Rectal smooth muscle tissue (tissue), 1 donor: Measurements from ENCODE around the gene N4BP2L2.

Source experiments
- H3K27ac ChIP-seq: one replicate; pipeline ENCODE4 v1.7.0; 2013; ENCODE audit warnings: low read depth, low read length, inconsistent platforms
- H3K27me3 ChIP-seq: one replicate; pipeline ENCODE4 v1.7.0; 2013; ENCODE audit warnings: low read length; ENCODE audit not compliant: control insufficient read depth, insufficient read depth
- H3K36me3 ChIP-seq: one replicate; pipeline ENCODE4 v1.7.0; 2013; ENCODE audit warnings: low read length; ENCODE audit not compliant: control insufficient read depth, insufficient read depth
- H3K4me1 ChIP-seq: one replicate; pipeline ENCODE4 v1.7.0; 2013; ENCODE audit warnings: low read length; ENCODE audit not compliant: control insufficient read depth, insufficient read depth
- H3K4me3 ChIP-seq: one replicate; pipeline ENCODE4 v1.7.0; 2013; ENCODE audit warnings: low read length
- H3K9ac ChIP-seq: one replicate; pipeline ENCODE4 v1.7.0; 2013; ENCODE audit warnings: low read length

The N4BP2L2 gene

DNA sequence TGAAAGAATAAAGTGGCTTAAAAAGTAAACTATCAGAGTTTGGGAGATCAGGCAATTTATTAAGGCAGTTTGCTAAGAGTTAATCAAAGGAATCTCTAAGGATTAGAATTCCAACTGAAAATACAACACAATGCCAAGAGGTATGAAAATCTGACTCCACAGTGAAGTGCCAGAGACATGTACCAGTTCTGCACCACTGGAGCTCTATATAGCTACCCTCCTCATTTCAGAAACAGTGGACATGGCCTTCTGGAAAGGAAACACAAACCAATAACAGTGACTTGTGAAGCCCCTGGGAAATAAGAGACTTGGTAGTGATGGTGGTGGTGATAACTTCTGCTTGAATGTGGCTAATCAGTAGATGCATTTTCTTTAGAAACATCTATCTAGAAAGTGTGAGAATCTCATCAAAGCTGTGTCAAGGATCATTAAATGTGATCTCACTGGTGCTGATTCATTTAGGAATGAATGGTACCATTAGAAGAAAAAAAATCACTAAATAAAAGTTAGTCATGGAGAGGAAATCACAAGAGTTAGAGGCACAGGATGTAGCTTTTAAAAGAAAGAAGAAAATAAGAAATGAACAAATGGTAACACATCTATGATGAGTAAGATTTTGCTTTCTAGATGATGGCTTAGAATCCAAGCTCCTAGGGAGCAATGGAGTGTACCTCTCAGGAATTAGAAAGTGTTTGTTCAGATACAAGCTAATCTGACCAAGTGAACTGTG is 90.5 kb downstream of the N4BP2L2 start:
- no peak overlapping the region for H3K4me3 ChIP-seq
- H3K27ac ChIP-seq, result no peak overlapping the region
- H3K36me3 ChIP-seq, result no peaks in the 10 kb centered on the region

DNA sequence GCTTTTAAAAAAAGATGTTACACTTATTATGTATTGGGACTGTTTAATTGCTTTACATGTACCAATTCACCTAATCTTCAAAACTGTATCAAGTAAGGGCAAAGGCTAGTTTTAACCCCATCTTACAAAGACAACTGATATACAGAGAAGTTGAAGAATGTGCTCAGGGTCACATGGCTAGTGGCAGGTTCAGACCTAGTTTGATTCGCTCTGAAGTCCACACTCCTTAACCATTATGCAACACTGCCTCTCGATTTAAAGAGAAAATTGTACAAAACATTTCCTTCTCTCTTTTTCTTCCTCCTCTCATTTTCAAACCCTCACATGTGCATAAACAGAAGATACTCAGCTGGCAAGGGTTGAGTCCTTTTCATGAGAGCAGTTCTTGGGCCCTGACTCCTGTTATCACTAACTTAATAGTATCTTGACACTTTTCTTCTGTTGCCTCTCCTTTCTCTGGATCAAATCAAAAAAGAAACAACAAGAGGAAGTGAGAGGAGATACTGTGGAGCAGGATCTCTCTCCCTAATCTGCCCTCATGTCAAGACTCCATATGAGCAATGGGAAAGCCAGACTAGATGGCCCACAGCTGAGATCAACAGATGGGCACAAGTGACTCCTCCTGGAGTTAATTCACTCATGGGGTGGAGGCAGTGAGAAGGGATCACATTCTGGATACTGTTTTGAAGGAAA is 91.7 kb downstream of the N4BP2L2 start:
- Histone ChIP-seq H3K36me3 (no peaks in the 10 kb centered on the region), H3K9ac (no peak overlapping the region), H3K4me3 (no peak overlapping the region), H3K27ac (no peak overlapping the region), H3K27me3 (no peaks in the 10 kb centered on the region), H3K4me1 (no peaks in the 10 kb centered on the region)

More for the DNA sequence above, 90.5 kb downstream of the N4BP2L2 start:
- H3K4me1 ChIP-seq, result no peaks in the 10 kb centered on the region
- no peak overlapping the region for H3K9ac ChIP-seq
- no peaks in the 10 kb centered on the region for H3K27me3 ChIP-seq

DNA sequence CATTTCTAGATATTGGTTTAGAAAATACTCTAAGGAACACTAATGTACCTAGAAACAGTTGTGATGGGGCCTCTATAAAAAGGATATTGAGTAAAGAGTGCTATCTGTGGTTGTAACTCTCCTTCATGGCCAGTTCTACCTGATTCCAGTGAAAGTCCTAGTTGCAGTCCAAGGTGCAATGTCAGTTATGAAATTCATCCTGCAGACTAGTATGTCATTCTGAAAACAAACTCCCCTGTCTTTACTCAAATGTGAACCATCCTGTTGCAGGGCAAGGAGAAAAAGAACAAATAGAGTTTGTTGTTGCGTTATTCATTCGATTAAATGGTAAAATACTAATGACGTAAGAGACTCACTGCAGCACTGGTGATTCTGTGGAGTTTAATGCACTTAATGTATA is 92.4 kb downstream of the N4BP2L2 start:
- Histone ChIP-seq H3K9ac (no peak overlapping the region), H3K4me1 (no peaks in the 10 kb centered on the region), H3K36me3 (no peaks in the 10 kb centered on the region), H3K4me3 (no peak overlapping the region), H3K27ac (no peak overlapping the region), H3K27me3 (no peaks in the 10 kb centered on the region)

DNA sequence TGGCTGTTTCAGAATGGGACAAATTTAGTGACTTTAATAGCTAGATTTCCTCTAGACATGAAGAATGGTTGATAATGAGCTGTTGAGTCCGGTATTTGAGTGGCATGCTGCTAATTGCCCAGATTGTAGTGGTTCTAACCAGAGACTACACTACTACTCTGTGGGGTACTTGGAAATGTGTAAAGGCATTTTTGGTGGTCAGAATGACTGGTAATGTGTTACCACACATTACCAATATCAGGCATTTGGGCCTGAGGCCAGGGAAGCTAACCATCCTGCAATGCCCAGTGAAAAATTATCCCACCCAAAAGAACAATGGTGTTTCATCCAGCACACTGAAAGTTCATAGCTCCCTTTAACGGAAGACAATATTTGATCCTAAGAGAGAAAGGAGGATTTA is 93.1 kb downstream of the N4BP2L2 start:
- Histone ChIP-seq H3K36me3 (no peaks in the 10 kb centered on the region), H3K27me3 (no peaks in the 10 kb centered on the region)

DNA sequence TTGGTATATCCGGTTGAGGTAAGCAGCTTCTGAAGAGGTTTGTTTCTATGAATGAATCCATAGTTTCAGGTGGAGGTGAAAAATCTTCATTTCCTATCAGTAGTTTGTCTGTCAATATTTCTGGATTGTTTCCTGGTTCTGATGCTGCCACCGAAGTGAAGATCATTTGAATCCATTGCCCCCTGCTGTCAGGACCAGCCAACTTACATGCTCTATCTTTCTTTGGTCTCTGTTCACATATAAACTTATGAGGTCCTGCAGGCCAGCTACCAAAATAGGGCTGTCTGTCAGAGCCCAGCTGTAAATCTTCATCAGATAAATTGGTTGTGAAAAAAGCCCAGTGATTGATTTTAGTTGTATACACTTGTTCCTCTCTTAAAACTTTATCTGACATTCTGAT is 95.5 kb downstream of the N4BP2L2 start:
- Histone ChIP-seq H3K9ac (no peak overlapping the region), H3K27me3 (no peaks in the 10 kb centered on the region), H3K4me1 (no peaks in the 10 kb centered on the region), H3K4me3 (no peak overlapping the region), H3K27ac (no peak overlapping the region), H3K36me3 (no peaks in the 10 kb centered on the region)

More for the DNA sequence above, 93.1 kb downstream of the N4BP2L2 start:
- Histone ChIP-seq H3K9ac (no peak overlapping the region), H3K4me1 (no peaks in the 10 kb centered on the region), H3K27ac (no peak overlapping the region), H3K4me3 (no peak overlapping the region)

DNA sequence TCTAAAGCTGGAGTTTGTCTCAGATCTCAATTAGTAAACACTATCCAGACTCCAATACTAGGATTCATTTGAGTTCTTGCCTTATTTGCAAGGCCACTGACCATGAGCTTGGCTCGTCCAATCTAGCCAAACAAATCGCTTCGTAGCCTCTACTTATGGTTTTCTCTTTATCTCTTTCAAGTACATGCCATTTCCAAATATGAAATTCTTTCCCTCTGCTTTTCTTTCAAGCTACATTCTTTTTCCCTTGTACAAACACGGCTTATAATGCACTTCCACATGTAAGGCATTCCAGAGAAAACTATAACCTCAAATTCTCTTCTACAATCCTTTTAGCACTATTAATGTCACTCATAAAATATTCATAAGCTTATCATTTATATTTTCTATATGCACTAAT is 99.7 kb downstream of the N4BP2L2 start:
- no peak overlapping the region for H3K9ac ChIP-seq
- H3K4me3 ChIP-seq, result no peak overlapping the region
- no peaks in the 10 kb centered on the region for H3K4me1 ChIP-seq
- H3K36me3 ChIP-seq, result peaks cover 3% of the 10 kb centered on the region
- no peak overlapping the region for H3K27ac ChIP-seq
- H3K27me3 ChIP-seq, result no peaks in the 10 kb centered on the region

DNA sequence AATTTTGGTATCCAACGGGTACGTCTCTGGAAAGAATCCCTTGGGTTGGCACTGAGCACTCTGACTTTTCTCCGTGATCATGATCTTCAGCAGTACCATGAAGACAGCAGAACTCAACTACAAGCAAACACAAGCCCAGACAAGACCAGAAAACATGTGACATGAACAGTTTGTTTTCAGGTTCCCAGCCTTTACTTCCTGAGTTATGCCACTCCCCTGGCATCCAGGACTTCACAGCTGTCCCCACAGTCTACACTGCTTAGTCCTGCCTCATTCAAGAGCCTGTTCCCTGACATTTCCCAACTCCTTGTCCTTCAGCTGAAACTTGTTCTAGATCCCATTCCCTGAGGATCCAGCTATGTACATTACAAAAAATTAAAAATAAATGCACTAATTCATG is 105.7 kb downstream of the N4BP2L2 start:
- Histone ChIP-seq H3K4me1 (peaks cover 3% of the 10 kb centered on the region), H3K27me3 (no peaks in the 10 kb centered on the region), H3K36me3 (peaks cover 3% of the 10 kb centered on the region), H3K4me3 (no peak overlapping the region), H3K9ac (no peak overlapping the region), H3K27ac (no peak overlapping the region)

DNA sequence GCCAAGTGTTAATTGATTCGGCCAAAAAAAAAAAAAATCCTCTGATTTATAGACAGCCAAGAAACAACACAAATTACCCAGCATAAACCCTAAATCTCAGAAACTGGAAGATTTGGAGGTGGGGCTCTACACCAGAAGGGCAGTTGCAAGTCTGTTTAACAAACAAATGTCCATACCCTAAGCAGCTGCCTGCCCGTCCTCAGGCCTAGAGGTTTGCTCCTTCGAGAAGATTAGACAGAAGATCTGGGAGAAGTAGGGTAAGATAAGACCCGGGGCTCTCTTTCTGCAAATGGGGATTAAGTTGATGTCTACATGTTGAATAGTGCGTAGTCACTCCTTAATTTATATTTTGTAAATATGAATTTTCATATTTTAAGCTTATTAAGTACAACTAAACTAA is 107.2 kb downstream of the N4BP2L2 start:
- H3K36me3 ChIP-seq, result peaks cover 3% of the 10 kb centered on the region
- no peak overlapping the region for H3K9ac ChIP-seq
- H3K27ac ChIP-seq, result no peak overlapping the region
- no peaks in the 10 kb centered on the region for H3K27me3 ChIP-seq
- no peak overlapping the region for H3K4me3 ChIP-seq
- peaks cover 5% of the 10 kb centered on the region for H3K4me1 ChIP-seq

DNA sequence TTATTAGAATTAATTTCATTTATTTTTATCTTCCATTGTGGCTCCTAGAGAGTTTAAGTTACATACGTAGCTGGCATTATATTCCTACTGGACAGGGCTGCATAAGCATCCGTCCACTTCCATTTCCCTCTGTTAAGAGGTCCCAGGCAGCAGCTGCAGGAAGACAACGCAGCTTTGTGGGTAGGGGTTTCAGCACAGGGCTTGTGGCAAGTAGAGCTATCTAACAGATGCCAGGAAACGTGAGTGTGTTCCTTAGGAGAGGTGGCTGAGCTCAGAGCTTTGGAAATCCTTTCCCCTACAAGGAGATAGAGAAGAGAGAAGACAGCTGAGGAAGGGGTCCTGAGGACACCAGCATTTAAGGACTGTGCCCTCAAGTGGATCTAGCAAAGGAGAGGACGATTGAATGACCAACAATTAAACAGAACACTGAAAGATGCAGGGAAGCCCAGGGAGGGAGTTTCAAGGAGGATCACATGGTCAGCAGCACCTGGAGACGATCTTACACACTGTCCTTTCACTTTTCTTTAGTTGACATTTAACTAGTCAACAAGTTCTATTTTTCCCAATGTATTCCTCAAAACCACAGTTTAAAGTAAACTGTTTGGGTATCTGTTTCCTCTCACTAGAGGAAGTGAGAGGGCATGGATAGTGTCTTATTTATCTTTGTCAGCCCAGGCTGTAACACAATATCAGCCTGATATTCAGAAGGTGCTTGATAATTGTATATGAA is 108.4 kb downstream of the N4BP2L2 start:
- Histone ChIP-seq H3K9ac (no peak overlapping the region), H3K27ac (peak overlapping the region; percentile 41)

DNA sequence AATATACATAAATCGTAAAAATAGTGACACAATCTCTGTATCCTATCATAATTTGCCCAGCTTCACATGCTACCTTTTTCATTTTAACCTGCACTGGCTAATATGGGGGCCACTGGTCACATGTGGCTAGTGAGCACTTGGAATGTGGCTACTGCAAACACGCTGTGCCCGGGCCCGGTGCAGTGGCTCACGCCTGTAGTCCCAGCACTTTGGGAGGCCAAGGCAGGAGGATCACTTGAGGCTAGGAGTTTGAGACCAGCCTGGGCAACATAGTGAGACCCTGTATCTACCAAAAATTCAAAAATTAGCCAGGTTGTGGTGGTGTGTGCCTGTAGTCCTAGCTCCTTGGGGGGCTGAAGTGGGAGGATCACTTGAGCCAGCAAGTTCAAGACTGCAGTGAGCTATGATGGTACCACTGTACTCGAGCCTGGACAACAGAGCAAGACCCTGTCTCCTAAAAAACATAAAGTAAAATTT is 109.1 kb downstream of the N4BP2L2 start:
- H3K4me3 ChIP-seq, result no peak overlapping the region
- H3K27ac ChIP-seq, result no peak overlapping the region
- peaks cover 5% of the 10 kb centered on the region for H3K4me1 ChIP-seq
- H3K9ac ChIP-seq, result no peak overlapping the region
- H3K27me3 ChIP-seq, result no peaks in the 10 kb centered on the region
- no peaks in the 10 kb centered on the region for H3K36me3 ChIP-seq

More for the DNA sequence above, 108.4 kb downstream of the N4BP2L2 start:
- H3K4me3 ChIP-seq, result no peak overlapping the region
- peaks cover 5% of the 10 kb centered on the region for H3K4me1 ChIP-seq
- H3K36me3 ChIP-seq, result peaks cover 3% of the 10 kb centered on the region
- H3K27me3 ChIP-seq, result no peaks in the 10 kb centered on the region

DNA sequence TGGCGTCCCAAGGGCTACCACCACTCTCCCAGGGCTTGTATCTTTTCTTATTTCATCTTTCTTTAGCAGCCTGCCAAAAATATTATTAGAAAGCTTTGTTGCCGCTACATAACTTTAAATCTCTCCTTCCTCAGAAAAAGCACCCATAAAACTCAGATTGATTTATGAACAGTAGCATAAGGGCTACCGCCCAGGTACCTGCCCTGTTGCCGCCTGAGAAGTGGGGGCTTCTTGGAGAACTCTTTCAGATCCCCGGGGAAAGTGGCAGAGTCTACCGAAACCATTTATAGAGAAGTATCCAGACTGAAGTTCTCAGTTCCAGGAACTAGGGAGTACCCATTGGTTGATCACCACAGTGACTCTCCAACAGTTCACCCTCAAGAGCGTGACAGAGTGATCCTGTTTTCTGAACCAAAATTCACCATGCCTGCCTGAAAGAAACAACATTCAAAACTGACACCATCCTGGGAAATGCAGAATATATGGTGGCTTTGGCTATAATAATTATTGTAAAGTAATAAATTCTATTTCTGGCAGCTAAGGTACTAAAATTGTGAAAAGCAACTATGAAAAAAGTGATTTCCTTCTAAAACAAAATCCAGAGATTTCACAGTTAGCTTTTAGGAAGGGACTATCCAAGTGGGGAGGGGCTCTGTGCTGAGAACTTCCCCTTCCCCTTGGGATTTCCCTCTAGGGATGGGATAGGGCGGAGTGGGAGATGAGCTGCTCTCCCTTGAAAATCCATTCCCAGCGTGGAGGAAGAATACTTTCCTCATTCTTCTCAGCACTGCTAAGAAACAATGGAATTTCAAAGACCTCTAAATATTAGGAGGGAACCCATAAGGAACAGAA is 109.8 kb downstream of the N4BP2L2 start:
- H3K4me3 ChIP-seq, result peak overlapping the region; percentile 87
- peaks cover 5% of the 10 kb centered on the region for H3K4me1 ChIP-seq
- H3K36me3 ChIP-seq, result no peaks in the 10 kb centered on the region
- H3K9ac ChIP-seq, result peak overlapping the region; percentile 14
- peak overlapping the region; percentile 73 for H3K27ac ChIP-seq
- no peaks in the 10 kb centered on the region for H3K27me3 ChIP-seq
